ENCODE data around the gene ACTL6B.

ACTL6B gene

DNA sequence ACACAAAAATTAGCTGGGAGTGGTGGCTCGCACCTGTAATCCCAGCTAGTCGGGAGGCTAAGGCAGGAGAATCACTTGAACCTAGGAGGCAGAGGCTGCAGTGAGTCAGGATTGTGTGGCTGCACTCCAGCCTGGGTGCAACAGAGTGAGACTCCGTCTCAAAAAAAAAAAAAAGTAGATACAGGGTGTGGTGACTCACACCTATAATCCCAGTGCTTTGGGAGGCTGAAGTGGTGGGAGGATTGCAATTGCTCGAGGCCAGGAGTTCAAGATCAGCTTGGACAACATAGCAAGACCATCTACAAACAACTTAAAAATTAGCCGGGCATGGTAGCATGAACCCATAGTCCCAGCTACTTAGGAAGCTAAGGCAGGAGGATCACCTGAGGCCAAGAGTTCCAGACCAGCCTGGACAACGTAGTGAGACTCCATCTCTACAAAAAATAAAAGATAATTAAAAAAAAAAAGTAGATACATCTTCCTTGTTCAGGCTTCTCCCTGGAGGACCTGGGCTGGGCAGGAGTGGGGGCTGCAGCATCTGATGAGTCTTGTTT, 41.9 kb downstream of the ACTL6B start:
- Mint-ChIP-seq H3K36me3 (ENCODE audit: low read depth) (peaks cover 7% of the 10 kb centered on the region), H3K4me3 (no peak overlapping the region), H3K27ac (no peak overlapping the region), H3K27me3 (ENCODE audit: low read depth) (no peaks in the 10 kb centered on the region), H3K9me3 (no peaks in the 10 kb centered on the region), H3K4me1 (no peaks in the 10 kb centered on the region)
- TF ChIP-seq, protein P1, sequence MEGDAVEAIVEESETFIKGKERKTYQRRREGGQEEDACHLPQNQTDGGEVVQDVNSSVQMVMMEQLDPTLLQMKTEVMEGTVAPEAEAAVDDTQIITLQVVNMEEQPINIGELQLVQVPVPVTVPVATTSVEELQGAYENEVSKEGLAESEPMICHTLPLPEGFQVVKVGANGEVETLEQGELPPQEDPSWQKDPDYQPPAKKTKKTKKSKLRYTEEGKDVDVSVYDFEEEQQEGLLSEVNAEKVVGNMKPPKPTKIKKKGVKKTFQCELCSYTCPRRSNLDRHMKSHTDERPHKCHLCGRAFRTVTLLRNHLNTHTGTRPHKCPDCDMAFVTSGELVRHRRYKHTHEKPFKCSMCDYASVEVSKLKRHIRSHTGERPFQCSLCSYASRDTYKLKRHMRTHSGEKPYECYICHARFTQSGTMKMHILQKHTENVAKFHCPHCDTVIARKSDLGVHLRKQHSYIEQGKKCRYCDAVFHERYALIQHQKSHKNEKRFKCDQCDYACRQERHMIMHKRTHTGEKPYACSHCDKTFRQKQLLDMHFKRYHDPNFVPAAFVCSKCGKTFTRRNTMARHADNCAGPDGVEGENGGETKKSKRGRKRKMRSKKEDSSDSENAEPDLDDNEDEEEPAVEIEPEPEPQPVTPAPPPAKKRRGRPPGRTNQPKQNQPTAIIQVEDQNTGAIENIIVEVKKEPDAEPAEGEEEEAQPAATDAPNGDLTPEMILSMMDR (IDR thresholded peaks at IDR 0.05; ENCODE audit: unreplicated experiment in 3 of 3), result no peak

DNA sequence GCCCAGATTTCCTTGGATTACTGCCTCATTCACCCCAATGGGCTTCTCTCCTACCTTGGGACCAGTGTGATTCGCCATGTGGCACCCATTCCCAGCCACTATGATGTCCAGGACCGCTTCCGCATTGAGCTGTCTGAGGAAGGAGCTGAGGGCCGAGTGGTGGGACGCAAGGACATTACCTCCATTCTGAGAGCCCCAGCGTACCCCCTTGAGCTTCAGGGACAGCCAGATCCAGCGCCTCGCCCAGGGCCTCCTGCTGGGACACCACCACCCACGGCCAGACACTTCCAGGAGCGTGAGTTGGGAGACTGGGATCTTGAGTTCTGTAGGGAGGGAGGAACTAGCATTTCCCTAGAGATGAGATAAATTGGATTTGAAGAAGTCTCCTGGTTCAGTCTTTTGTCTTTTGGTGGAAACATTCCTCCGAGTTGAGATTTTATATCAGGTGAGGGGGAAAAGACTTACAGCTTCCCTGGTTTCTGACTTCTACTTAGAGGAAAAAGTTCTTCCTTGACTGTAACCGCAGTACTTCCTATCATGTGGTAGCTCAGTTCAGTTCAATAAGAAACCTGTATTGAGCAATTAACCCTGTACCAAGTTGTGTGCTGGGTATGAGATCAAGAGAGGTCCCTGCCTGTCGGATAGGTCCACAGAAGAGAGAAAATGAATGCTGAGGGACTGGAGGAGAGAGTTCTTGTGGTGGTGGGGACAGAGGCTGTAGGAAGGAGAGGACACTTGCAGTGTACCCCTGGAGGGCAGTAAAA, 42.7 kb downstream of the ACTL6B start:
- Mint-ChIP-seq H3K36me3 (ENCODE audit: low read depth) (peaks cover 8% of the 10 kb centered on the region), H3K4me1 (no peaks in the 10 kb centered on the region), H3K27me3 (ENCODE audit: low read depth) (no peaks in the 10 kb centered on the region), H3K27ac (no peak overlapping the region), H3K9me3 (no peaks in the 10 kb centered on the region), H3K4me3 (peak overlapping the region; percentile 87 to 99 (median 88))
- TF ChIP-seq, protein P1 (IDR thresholded peaks at IDR 0.05; ENCODE audit: unreplicated experiment in 3 of 3), result no peak

DNA sequence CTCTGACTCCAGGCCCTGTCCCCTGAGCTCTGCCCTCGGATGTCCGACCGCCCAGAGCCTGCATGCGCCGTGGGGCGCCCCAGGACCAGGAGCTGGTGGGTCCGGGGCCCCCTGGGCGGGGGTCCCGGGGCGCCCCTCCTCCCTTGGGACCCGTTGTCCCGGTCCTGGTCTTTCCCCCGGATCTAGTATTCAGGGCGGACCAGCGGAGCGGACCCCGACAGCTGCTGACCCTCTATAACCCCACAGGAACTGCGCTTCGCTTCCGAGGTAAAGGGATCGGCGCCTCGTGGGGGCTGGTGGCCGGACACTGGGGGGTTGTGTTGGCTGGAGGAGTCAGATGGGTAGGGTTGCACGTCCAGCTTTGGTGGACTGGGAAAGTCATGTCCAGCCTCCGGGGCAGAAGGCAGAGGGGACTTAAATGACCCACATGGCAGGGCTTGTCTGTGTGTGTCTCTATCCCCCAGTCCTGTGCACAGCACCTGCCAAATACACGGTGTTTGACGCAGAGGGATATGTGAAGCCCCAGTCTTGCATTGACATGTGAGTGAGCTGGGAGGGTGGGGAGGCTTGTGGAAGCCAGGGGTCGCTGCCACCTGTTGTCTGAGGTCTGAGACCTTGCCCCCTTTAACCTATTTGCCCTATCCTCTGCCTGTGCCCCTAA, 43.4 kb downstream of the ACTL6B start:
- H3K27me3 Mint-ChIP-seq (ENCODE audit: low read depth), result no peaks in the 10 kb centered on the region
- TF ChIP-seq, protein P1 (IDR thresholded peaks at IDR 0.05; ENCODE audit: unreplicated experiment in 3 of 3), result no peak
- peaks cover 15% of the 10 kb centered on the region for H3K36me3 Mint-ChIP-seq (ENCODE audit: low read depth)
- H3K27ac Mint-ChIP-seq, result no peak overlapping the region
- H3K4me1 Mint-ChIP-seq, result no peaks in the 10 kb centered on the region
- H3K9me3 Mint-ChIP-seq, result no peaks in the 10 kb centered on the region
- H3K4me3 Mint-ChIP-seq, result peak overlapping the region; percentile 97 to 99 (median 98)

DNA sequence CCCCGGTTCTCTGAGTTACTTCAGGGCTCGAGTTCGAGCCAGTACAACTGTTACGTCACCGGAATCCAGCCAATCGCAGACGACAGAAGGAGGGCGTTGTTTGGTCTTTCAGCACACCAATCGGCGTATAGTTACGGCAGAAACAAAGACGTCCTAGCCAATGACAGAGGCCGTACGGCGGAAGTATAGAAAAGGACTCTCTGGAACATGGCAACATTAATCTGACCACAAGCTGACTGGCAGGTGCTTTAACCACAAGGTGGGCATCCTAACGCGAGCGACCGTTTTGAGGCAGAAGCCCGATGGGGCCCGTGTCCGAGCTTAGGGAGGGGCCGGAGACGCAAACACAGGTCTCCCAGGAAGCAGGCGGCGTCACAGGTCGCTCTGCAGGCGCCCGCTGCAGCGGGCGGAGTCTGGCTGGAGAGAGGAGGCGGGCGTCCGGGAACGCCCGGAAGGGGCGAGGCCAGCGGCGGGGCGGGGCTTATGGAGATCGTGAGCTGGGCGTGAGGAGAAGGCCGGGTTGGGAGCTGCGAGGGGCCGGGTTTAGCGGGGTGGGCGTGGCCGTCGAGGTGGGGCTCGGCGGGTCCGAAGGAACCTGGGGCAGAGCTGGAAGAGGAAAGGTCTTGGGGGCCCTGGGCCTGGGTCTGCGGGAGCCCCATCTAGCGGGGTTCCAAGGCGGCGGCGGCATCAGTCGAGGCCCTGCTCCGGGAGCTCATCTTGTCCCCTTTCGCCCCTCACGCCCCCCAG, 44.1 kb downstream of the ACTL6B start, which contains the start of gene MOSPD3:
Gene MOSPD3, plus strand, starts transcription at position 558 of the 747 bp plus-strand sequence. CDS start 252 bp downstream, outside the sequence.
- Mint-ChIP-seq H3K36me3 (ENCODE audit: low read depth) (peaks cover 22% of the 10 kb centered on the region), H3K4me3 (peak within 1 kb of the TSS; percentile 97 to 99 (median 98)), H3K27me3 (ENCODE audit: low read depth) (no peaks in the 10 kb centered on the region), H3K9me3 (no peaks in the 10 kb centered on the region), H3K27ac (peak within 1 kb of the TSS; percentile 83 to 97 (median 90)), H3K4me1 (no peaks in the 10 kb centered on the region)
- TF ChIP-seq, protein P1 (IDR thresholded peaks at IDR 0.05; ENCODE audit: unreplicated experiment in 3 of 3), result no peak

DNA sequence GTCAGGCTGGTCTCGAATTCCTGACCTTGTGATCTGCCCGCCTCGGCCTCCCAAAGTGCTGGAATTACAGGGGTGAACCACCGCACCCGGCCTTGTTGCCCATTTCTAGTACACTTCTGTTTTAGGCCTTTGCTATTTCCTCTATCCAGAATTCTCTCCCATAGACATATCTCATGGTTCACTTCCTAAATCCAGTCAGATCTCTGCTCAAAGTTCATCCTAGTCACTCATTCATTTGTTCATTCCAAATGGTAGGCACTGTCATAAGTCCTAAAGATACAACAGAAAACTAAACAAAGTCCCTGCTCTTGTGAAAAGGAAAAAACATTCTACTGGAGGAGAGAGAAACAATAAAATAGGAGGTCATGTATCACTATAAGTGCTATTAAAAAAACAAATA, 46.3 kb downstream of the ACTL6B start:
- Mint-ChIP-seq H3K36me3 (ENCODE audit: low read depth) (peaks cover 25% of the 10 kb centered on the region), H3K4me3 (peak overlapping the region; percentile 17 to 46 (median 18)), H3K9me3 (no peaks in the 10 kb centered on the region), H3K27me3 (ENCODE audit: low read depth) (no peaks in the 10 kb centered on the region), H3K4me1 (no peaks in the 10 kb centered on the region), H3K27ac (peak overlapping the region; percentile 2 to 97 (median 15))
- TF ChIP-seq, protein P1 (IDR thresholded peaks at IDR 0.05; ENCODE audit: unreplicated experiment in 3 of 3), result no peak

Measured in nephron (organoid).